Activated T-helper 9 cell treated with anti-CD3 and anti-CD28 coated beads, Interleukin-2, amount 50 U/mL, for 16 hours (primary cell): ENCODE results near the gene MKNK1.
A peak's percentile ranks its signal among the peaks of the same experiment; 100 is the strongest.
"Not testable (repeated sequence)": the region's sequence is repeated elsewhere in the genome, so short reads cannot be mapped to it uniquely, and the experiment has no call there.

Experiments
- DNase-seq: peaks from one replicate; pipeline ENCODE4 v3.0.0-alpha.2; 2020; ENCODE audit warnings: low read depth

The MKNK1 gene

DNA sequence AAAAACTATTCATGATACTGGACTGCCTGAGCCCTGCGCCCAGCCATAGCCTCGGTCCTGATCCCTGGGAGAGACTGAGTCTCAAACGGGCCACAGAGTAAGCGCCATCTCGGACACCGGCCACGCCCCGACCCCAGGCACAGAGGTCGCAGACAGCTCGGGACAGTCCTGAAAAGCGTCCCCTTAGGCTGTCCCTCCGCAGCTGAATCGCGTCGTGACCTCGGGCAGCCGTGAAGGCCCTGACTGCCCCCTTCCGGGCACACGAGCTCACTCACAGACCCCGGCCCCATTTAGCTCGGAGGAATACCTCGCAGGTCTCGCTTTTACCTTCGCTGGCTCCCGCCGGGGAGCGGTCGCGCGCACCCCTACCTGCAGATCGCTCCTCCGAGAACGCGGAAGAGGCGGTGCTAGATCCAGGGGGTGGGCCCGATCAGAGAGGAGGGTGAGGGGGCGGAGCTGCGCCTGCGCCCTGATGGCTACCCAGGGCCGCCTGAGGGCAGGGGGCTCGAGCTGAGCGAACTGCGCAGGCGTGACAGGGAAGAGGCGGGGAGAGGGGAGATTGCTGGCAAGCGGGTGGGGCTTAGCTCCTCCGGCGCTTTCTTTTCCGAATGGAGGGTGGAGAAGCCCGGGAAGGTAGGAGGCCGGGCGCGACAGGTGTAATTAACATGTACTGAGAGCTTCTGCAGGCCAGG, at the start of gene MKNK1:
Gene MKNK1, minus strand, starts transcription at position 411 of the 692 bp plus-strand sequence. CDS start 20,941 bp downstream, outside the sequence.
- DNase-seq: peak; percentile 98

DNA sequence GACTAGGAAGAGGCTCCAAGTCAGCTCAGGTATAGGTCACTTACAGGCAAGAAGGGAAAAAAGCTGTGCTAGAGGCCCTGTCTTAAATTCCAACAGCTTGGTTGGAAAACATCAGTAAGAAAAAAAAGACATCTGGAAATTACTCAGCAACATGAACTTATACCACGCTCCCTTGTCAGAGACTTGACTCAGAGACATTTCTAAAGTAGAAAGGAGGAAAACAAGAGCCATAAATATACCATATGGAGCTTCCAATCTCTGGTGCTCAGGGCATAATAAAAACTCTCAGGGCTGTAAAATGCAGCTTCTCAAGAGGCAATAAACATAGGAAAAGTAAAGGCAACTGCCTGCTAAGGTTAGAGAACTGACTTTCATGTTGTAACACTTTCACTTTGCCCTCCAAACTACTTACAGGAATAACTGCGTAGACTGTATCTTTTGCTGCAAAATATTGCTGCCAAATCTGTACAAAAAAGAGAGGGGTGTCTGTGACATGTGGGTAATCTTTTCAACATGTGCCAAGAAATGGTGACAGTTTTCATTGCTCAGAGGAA, 49.4 kb upstream of the MKNK1 start:
- no peak for DNase-seq

DNA sequence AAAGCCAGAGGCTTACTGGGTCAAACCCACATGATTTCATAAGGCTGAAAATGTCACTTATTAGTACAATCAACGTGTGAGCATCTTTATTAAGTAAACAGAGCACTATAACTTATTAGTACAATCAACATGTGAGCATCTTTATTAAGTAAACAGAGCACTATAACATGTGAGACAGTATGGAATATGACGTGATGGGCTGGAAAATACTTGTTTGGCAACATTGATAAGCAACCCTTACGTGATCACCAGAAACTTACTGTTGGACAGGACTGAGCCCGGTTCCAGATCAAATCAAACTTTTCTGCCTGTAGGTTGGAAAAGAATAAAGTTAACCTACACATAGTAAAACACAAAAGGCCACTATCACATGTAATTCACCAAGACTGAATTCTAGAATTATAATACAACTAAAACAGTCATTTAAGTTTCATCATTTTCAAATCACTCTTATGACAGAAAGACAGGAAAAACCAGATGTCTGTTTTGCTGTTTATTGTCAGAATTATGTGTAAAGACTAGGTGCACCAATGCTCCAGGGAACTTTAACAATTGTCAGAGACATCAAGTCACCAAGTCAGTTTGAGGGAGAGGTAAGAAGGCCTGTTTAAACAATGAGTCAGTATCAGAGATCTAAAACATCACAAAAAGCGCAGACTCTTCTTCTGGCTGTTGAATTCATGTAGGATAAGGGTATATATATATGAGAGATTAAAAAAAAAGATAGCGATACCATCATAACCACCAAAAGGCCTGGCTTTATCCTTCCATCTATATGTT, 48.4 kb upstream of the MKNK1 start:
- DNase-seq: no peak

DNA sequence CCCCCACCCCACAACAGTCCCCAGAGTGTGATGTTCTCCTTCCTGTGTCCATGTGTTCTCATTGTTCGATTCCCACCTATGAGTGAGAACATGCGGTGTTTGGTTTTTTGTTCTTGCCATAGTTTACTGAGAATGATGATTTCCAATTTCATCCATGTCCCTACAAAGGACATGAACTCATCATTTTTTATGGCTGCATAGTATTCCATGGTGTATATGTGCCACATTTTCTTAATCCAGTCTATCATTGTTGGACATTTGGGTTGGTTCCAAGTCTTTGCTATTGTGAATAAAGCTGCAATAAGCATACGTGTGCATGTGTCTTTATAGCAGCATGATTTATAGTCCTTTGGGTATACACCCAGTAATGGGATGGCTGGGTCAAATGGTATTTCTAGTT, 47.1 kb upstream of the MKNK1 start:
- not testable (repeated sequence) for DNase-seq

DNA sequence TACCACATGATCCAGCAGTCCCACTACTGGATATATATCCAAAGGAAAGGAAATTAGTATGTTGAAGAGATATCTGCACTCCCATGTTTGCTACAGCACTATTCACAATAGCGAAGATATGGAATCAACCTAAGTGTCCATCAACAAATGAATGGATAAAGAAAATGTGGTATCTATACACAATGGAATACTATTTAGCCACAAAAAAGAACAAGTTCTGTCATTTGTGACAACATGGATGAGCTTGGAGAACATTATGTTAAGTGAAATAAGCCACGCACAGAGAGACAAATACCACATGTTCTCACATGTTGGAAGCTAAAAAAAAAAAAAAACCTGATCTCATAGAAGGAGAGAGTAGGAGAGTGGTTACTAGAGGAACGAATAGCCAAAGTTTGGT, 46.4 kb upstream of the MKNK1 start:
- DNase-seq: no peak

DNA sequence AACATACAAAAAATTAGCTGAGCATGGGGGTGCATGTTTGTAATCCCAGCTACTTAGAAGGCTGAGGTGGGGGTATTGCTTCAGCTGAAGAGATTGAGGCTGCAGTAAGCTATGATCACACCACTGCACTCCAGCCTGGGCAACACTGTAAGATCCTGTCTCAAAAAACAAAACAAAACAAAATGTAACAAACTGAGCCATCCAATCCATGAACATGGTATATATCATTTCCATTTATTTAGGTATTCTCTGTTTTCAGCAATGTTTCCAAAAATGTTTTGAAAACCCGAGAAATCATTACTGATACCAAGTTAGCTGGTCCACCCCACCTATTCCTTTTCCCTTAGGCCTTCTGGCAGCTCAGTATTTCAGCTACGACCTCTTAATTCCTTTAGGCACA, 45.7 kb upstream of the MKNK1 start:
- DNase-seq: no peak

DNA sequence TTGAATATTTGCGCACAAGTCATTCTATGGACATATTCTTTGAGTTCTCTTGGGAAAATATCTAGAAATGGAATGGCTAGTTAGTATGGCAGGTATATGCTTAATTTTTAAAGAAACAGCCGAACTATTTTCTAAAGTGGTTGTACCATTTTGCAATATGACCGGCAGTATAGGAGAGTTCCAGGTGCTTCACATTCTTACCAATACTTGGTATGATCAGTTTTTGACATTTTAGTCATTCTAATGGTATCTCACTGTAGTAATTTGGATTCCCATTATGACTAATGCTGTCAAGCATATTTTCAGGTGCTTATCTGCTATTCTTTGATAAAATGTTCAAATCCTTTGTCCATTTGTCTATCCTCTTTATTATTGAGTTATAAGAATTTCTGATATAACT, 43.5 kb upstream of the MKNK1 start:
- no peak for DNase-seq

DNA sequence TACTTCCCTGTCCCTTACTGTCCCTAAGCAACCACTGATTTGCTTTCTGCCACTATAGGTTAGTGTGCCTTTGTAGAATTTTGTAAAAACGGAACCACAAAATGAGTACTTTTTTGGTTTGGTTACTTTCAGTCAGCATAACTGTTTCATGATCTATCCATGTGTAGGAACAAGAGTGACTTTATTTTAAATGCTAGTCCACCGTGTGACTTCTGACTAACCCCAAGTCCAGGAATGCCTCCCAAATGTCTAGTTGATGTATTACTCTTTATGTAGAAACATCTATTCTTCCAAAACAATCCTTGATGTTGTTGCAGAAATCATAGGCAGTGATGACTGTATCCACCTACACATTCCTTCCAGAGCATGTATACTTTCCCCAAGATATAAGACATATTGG, 42.8 kb upstream of the MKNK1 start:
- no peak for DNase-seq

DNA sequence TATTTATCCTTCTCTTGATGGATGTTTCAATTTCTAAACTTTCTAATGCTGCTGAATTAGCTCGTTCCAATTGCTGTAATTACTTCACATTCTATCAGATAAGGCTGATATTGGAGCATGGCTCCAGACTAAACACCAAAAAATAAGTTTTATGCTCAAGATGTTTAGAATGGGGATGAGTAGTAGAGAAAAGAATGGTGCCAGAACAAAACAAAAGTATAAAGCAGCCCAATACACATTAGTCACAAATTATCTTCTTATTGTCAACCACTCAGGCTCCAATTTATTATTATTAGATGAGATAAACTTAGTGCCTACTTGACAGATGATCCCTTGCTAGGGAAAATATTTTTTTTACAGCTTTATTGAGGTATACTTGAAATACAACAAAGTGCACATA, 42.3 kb upstream of the MKNK1 start:
- no peak for DNase-seq

DNA sequence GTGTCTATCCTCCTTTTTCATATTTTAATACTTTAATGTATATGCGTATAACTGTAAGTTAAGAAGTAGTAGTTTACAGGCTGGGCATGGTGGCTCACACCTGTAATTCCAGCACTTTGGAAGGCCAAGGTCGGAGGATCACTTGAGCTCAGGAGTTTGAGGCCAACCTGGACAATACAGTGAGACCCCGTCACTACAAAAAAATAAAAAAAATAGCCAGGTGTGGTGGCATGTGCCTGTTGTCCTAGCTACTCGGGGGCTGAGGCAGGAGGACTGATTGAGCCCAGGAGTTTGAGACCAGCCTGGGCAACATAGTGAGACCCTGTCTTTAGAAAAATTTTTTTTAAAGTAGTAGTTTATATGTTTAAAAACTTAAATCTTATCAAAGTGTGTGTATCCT, 41.7 kb upstream of the MKNK1 start:
- DNase-seq: no peak

DNA sequence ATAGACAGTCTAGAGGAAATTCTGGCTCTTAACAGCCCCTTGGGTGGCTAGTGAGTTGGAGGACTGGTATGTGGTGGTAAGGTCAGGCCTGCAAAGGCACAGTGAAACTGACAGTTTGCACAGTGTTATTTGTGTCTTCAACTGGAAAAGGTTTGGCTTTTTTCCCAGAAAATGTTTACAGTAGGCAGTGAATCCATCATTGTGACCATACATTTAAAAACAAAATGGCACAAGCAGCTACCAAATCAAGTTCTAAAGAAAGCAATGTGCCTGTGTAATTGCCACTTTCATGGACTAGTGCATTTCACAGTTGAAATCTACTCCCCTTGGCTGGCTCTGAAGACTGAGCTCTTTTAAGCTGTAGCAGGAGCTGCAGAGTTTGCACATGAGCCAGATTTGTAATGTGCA, 39.3 kb upstream of the MKNK1 start:
- no peak for DNase-seq

DNA sequence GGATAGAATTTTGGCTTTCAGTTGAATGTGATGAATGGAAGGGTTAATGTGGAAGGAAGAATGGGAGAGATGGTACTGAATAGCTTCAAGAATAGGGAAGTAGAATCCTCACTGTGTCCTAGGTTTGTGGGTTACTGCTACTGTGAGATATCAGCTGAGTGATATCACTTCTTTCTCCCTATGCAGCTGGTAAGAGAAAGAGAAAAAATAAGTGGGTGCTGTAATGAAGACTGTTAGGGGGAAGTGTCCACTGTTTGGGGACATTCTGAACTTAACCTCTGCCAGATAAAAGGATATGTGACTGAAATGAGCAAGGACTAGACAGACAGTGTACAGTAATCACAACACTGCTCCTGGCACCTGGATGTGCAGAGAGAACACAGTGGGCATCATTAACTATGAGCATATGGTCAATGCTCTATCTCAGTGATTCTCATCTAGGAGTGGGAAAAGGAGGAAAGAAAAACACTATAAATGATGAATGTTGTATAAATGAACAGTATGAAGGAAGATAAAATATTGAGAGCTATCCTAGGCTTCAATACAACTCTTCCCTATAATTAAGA, 38.1 kb upstream of the MKNK1 start:
- DNase-seq: no peak

DNA sequence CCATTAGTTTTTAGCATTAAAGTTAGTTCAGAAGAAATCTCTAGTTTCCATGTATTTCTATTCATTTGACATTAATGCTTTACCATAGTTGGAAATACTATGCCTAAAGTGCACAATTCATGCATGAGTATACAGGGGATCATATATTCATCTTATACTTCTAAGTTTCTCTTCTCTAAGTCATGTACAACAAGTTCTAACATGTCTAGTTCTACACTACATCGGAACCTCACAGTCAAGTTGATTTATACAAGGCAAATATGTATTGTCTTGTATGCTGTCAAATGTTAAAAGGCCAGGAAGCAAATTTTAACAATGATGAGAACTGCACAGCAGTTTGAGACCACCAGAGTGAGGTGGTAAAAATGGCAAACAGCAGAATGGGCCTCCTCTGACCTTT, 35.5 kb upstream of the MKNK1 start:
- no peak for DNase-seq

DNA sequence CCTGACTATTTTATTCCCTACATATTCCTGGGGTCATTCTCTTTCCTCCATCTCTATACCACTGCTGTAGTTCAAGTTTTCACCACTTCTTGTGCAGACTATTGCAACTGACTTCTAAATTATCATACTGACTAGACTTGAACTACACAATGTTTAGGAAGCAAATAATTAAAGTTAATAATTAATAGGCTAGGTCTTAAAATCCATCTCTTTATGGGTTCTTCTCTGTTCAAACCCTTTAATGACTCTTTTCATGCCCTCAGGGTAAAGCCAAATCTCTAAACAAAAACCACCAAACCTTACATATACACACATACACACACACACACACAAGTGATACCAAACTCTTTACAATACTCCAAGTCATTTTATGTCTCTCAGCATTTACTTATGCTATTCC, 34.9 kb upstream of the MKNK1 start:
- no peak for DNase-seq

DNA sequence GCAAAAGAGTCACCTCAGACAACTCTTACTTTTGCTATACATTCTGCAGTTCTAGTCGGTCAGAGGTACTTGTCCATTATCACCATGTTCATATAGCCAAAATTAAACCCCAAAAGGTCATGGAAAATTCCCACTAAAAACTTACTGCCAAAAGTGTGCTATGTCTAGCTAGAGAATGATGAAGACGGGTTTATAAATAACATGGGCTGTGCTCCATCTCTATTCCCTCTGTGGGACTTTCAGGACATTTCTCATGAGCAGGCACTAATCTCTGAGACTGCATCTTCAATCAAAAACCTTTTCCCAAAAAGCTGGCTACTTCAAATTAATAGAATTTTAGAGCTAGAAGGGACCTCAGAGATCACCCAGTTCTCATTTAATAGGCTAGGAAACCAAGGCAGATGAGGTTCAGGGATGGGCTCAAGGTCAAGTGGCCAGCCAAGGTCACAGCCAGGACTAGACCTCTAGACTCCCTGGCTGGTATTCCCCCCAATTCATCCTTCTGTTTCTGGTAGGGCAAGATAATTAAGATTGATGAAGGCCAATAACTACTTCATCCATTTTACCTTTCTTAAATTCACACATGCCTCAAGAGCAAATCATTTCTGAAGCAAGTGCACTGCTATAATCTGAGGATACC, 33.5 kb upstream of the MKNK1 start:
- DNase-seq: no peak

DNA sequence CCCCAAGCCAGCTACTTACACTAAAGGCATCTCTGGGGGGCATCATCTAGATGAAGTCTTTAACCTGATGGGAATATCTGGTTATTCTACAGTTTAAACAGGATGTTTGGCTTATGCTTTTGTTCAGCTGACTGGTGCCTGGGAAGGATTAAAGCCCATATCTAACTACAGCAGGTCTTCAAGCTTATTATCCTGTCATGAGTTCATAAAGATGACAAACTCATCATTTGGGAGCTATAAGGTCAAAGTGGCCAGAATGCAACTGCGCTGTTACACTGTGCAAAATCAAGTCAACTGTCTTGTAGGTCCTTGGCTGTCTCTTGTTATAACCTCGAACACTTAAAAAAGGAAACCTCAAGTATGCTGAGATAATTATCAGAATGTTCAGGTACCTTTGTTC, 31.1 kb upstream of the MKNK1 start:
- no peak for DNase-seq

DNA sequence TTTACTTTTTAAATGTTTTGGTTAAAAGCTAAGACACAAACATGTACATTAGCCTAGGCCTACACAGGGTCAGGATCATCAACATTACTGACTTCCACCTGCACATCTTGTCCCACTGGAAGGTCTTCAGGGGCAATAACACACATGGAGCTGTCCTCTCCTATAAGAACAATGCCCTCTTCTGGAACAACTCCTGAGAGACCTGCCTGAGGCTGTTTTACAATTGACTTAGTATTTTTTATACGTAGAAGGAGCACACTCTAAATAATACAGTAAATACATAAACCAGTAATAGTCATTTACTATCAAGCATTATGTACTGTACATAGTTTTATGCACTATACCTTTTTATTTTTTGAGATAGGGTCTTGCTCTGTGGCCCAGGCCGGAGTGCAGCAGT, 26.7 kb upstream of the MKNK1 start:
- DNase-seq: no peak

DNA sequence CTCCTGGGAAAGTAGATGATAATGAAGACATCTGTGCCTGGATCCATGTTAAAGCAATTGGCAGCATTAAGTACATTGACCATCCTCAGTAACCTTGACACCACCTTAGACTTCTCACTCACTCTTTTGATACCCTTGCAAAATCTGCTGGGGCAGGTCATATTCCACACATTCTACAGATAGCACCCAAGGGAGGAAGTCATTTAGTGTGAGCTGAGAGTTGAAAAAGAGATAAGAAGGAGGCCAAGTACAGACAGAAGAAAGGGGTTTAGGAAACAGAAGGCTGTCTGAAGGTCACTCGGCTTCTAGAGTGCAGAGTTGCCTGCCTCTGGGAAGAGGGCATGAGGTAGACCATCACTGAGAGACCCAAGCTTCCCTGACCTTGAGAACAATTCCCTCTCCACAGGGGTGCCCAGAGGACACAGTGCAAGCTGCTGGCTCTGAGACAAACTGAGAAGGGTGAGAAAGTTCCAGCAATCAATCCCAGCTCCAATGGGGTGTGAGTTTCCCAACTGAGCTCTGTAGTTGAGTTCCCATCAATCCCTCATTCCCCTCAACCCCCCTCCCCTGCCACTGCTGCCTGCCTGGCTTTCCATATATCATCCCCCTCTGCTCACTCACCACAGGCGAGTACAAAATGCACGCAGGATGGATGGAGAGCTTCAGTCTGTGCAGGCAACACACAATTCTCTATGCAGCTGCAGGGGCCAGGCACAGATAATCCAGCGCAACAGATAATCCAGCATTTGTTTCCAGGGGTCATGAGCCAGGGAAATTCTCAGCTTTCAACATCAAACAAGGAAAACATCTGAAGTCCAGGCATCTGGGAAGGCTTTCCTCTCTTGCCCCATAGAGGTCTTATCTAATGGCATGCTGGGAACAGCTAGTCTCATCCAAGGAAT, 19.9 kb upstream of the MKNK1 start:
- no peak for DNase-seq

DNA sequence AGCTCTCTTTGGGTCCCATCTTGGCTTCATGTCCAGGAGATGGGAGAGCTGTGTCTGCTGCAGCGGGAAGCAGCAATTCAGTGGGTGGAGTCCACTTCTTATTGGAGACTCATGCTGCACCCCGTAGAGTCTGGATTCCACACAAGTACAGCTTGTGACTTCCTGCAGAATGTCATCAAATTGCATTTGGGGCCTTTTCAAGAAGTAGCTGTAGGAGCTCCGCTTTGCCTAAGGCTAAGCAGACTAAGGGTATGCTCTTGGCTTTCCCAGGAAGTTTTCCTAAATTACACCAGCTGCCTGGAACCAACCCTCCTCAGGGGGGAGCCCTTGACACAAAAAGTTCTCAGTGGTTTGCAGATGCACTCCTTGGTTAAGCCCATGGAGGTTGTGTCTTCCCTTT, 18.3 kb upstream of the MKNK1 start:
- DNase-seq: no peak

DNA sequence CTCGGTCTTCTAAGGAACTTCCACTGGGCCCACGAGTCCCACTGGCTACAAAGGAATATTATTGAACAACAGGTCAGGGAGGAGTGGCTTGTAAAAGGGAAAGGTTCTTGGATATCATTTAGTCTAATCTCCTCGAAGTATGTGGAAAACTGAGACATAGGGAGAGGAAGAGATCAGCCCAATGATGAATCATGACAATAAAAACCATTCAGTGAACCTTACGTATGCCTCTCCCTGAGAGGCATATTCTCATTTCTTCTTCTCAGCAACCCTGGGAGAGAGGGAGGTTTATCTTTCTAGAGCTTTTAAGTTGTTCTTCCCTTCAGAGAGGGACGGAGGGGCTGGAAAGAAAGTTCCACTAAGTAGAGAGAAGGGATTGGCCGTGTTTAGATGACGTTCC, 17.9 kb upstream of the MKNK1 start:
- no peak for DNase-seq

DNA sequence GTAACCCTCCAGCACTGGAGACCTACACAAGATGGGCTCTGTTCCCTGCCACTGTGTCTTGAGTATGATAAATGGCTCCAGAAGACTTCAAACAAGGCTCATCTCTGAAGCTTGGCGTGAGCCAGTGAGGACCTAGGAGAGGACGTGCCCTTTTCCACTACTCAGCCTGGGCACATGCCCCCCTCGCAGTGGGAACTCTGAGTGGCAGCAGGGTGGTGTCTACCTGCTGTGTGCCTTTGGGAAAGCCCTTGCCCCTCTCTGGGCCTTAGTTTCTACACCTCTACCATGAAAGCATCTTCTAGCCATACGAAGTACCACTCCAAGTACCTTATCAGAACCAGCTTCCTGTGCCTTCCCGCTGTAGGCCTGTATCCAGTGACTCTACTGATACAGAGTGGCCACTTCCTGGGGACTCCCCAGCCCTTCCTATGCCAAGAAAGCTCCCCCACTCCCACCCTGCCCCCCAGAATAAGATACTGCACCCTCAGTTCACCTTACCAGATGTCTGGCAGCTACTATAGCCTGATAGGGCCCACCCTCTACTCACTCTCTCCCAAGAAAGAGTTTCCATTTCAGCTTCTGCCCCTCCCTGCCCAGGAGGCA, 15.7 kb upstream of the MKNK1 start:
- no peak for DNase-seq
